NCI-H2196 treated with DMSO at 0.1 percent for 48 hours (cell line): ENCODE data around the gene ADGRD1.

ENCODE experiments used
- DNase-seq: peaks from one replicate; lab custom pipeline; 2025; ENCODE audit not compliant: unreplicated experiment; lab: John Stamatoyannopoulos, UW

ADGRD1 gene

DNA sequence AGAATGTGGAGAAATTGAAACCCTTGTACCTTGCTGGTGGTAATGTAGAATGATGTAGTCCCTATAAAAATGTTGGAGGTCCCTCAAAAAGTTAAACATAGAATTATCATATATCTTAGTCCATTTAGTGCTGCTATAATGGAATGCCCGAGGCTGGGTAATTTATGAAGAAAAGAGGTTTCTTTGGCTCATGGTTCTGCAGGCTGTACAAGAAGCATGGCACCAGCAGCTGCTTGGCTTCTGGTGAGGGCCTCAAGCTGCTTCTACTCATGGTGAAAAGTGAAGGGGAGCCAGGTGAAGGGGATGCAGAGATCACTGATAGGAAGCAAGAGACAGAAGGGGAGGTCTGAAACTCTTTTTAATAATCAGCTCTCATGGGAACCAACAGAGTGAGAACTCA lies 233.9 kb downstream of the ADGRD1 start:
- DNase-seq = no peak

DNA sequence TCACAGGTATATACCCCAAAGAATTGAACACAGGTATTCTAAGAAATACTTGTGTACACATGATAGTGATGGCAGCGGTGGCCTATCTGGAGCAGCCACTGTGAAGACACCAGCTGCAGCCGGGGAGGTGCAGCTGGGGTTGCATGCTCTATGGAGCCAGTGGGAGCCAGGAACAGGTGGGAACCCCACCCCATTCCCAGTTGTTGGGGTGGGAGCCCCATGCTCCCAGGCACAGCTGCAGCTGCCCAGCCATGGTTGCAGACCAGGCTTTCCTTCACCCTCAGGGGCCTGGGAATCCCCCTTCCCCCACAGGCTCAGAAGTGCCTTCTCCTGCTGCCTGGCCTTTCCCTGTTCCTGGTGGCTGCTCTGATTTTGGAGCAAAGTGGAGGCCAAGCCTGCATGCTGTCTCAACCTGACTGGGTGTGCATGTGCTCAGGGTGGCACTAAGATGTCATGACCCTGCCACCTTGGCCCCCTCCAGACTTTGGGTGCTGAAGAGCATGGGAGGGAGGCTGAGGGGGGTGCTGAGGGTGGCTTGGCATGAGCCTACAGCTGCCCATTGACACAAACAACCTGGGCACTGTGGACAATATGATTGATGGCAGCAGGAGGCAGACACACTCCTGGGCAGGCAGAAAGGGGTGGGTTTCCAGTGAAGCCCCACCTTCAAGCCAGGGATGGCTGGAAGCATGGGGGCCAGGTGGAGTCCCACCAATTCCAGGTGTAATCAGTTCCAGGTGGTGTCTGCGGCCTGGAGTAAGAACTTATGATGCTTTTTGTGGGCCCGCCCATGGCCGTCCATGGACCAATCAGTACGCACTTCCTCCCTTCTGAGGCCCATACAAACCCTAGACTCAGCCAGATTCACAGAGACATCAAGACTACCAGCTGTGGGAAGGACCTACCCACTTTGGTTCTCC lies 234.7 kb downstream of the ADGRD1 start:
- no peak for DNase-seq

- DNase-seq = no peak
Measured at GRCh38 chr12:131189781-131190180, 236.1 kb downstream of the ADGRD1 start.

- DNase-seq = no peak
Measured at GRCh38 chr12:131190965-131191364, 237.3 kb downstream of the ADGRD1 start.
